Germinal center (tissue), 1 donor: ENCODE measurements around the gene KCNT1.
A peak's percentile ranks its signal among the peaks of the same experiment; 100 is the strongest.

ENCODE experiments used
- DNase-seq: peaks from one replicate; pipeline ENCODE4 v3.0.0; 2012; ENCODE audit warnings: mixed read lengths, low spot score

The KCNT1 gene

GRCh38 chr9:135785013-135785575 lies 83.1 kb downstream of the KCNT1 start:
- DNase-seq, result no peak

- DNase-seq, result no peak
These were observed 84.2 kb downstream of the KCNT1 start for GRCh38 chr9:135786146-135786690.

- DNase-seq, result no peak
These were observed 85.3 kb downstream of the KCNT1 start for GRCh38 chr9:135787317-135787716.

GRCh38 chr9:135787776-135788575 lies 86.0 kb downstream of the KCNT1 start:
- DNase-seq, result no peak

GRCh38 chr9:135788576-135789300 lies 86.8 kb downstream of the KCNT1 start:
- no peak for DNase-seq

- no peak for DNase-seq
These were observed 87.9 kb downstream of the KCNT1 start for GRCh38 chr9:135789838-135790291.

- no peak for DNase-seq
These were observed 88.4 kb downstream of the KCNT1 start for GRCh38 chr9:135790356-135790755.

GRCh38 chr9:135790850-135791249 lies 88.9 kb downstream of the KCNT1 start:
- no peak for DNase-seq

- DNase-seq, result no peak
These were observed 89.7 kb downstream of the KCNT1 start for GRCh38 chr9:135791431-135792267.

- DNase-seq, result no peak
These were observed 90.5 kb downstream of the KCNT1 start for GRCh38 chr9:135792268-135793128.

GRCh38 chr9:135793221-135794056 lies 91.5 kb downstream of the KCNT1 start:
- no peak for DNase-seq

GRCh38 chr9:135794057-135794335 lies 92.0 kb downstream of the KCNT1 start:
- no peak for DNase-seq

- DNase-seq, result no peak
These were observed 92.4 kb downstream of the KCNT1 start for GRCh38 chr9:135794361-135794885.

GRCh38 chr9:135795391-135795790 lies 93.4 kb downstream of the KCNT1 start:
- DNase-seq, result no peak

- DNase-seq, result no peak
These were observed 95.0 kb downstream of the KCNT1 start for GRCh38 chr9:135796784-135797485.

- peak; percentile 44 for DNase-seq
These were observed 95.7 kb downstream of the KCNT1 start for GRCh38 chr9:135797507-135798262.

- no peak for DNase-seq
These were observed 96.2 kb downstream of the KCNT1 start for GRCh38 chr9:135798263-135798585.

GRCh38 chr9:135799261-135799660 lies 97.3 kb downstream of the KCNT1 start:
- no peak for DNase-seq

GRCh38 chr9:135801070-135801469 lies 99.1 kb downstream of the KCNT1 start:
- no peak for DNase-seq
